Effector CD8-positive, alpha-beta T cell (primary cell): ENCODE measurements around the gene TTC28.

Experiments
- DNase-seq: peaks from one replicate; lab custom pipeline; 2025; lab: John Stamatoyannopoulos, UW

The TTC28 gene

DNA sequence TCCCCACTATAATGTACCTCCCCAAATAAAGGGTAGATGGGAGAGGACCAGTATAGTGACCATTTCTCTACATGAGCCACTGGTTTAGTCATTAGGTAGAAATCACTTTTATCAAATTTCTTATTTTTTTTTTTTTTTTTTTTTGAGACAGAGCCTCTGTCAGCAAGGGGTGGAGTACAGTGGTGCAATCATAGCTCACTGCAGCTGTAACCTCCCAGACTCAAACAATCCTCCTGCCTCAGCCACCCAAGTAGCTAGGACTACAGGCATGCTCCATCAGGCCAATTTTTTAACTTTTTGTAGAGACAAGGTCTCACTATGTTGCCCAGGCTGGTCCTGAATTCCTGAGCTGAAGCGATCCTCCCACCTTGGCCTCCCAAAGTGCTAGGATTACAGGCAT, 322.4 kb downstream of the TTC28 start:
- no peak for DNase-seq

DNA sequence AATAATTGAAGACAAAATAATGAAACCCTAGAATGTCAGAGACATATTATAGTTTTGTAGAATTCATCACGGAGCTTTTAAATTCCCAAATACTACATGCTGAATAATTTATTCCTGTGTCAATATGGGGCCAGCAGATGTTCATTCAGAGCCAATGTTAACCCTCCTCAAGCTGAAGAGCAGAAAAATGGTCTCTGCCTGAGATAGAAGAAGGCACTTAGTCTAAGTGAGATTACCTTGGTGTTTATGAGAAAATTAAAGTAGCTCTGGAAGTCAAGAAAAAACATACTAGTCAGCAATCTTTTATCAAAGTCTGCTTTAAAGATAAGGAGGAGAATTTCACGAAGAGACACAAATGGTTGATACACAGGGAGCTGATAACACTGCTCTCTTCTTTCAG, 328.2 kb downstream of the TTC28 start:
- DNase-seq = no peak

DNA sequence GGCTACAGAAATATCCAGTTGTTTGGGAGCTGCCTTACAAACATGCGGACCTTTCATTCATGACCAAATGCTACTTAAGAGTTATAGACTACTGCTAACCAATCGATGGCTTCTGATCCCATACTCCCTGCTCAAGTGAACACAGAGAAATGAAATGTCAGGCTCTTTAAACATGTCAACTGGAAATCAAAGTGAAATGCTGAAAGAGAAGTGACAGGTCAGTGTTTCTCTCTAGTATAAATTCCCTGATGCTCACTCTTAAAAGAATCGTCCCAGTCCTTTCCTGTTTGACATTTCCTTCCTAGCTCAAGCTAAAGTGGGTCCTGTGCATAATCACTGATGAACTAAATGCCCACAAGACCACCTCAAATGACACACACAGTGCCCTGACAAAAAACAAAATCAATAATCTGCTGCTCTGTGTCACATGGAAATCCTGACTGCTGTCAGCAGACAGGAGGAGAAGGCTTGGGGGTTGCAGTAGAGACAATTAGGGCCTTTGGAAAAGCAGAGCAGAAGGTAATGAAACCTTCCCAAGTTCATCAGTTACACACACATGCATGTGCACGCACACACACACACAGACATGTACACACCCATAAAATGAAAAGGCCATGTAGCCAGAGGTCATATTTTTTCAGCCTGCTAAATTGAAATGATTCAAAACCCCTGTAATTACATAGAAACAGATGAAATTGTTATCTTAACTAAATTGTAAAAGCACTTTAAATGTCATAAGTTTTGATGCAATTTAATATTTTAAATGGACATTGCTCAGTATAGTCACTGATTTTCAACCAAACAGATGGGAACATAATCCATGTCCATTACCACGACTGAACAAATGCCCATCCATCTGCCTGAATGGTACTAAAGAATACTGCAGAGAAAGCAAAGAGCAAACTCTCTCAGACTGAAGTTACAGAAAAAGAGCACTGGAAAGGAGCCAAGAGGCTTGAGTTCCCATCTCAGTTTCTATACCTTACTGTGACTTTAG, 330.7 kb downstream of the TTC28 start:
- no peak for DNase-seq

DNA sequence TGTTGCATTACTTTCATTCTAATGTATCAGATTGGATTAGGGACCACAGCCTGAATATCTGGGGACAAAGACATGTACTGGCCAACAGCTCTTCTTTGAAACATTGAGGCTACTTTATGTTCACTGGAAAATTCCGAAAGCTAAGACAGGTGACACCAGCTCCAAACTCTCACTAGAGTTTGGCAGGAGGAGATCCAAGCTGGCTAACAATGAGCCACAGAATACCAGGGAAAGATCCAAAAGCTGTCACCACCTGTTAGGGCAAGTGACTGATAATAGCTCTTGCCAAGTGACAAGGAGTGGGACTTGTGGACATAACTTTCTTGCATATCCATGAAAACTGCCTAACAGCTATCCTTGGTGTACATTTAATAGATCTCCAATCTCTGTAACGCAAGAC, 333.3 kb downstream of the TTC28 start:
- no peak for DNase-seq

DNA sequence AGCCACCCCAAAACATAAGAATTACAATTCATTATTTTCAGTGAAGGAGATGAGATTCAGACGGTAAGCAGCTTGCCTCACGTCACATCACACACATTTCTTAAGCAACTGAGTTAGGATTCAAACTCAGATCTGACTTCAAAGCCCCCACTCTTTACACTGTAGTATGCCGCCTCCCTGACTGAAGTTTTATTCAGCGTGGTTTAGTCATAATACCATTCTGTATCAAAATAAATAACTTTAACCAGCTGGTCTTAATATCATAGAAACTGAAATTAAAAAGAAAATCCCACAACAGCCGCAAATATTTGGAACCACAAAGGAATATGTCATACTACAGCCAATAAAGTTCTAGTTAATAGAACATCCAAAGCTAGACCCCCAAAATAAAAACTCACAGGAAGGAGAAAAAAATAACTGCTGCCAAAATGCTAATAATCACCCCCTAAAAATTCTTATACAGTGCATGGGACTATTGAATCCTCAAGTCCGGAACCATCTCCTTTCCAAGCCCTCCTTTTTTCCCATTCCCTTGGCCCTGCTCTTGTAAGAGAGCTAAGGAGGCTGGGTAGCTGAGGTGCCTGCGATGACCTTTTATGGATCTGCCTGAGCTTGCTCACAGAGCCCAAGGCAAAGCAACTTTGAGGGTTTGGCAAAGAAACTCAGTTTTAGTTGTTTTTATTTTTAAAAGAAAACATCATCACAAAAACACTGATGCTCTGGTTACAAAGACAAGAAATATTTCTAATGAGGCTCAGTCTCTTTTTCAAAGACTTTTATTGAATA, 334.5 kb downstream of the TTC28 start:
- DNase-seq = no peak

DNA sequence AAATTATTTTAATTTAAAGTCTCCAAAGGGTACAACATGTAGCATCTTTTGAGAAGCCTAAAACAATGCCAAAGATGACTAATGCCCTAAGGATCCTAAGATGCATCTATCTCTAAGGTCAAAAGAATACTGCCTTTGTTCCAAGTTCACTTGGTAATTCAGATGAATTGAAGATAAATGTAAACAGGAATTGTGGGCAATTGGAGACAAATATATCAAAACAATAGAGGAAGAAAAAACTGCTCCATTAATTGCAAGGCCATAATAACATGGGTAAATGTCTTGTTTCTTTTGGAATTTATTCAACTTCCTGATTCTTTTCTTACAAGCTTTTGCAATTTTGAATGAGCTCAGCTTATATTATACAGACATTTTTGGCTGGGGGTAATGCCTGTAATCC, 338.6 kb downstream of the TTC28 start:
- no peak for DNase-seq

DNA sequence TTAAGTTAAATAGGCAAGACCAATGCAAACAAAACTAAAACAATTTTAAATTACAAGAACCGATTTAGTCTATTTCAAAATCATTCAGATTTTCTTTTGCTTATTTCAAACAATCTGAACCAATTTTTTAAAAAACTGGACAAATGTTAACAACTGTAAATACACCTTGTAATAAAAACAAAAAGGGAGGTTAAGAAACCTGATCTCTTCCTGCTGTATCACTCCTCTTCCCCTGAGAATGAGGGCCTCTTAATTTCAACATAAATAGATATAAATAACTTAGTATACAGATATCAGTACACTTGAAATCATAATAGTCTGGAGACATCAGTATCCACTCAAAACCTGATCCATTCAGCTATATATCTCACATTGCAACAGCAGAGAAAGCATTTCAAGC, 346.6 kb downstream of the TTC28 start:
- no peak for DNase-seq

DNA sequence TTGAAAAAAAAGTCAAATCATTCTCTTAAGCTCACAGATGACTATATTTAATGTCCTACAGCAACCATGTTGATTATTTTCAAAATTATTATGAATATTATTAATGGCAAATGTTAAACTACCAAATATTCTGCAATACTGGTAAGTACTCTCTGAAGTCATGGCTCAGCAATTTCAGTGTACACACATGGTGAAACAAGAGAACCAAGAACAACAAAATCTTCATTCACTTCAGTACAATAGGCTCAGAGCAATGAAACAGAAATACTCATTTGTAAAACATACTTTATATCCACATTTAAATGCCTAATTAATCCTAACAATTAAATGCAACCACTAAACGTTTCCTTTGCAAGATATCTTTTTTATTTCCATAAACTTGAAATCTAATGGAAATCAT, 347.2 kb downstream of the TTC28 start:
- no peak for DNase-seq

DNA sequence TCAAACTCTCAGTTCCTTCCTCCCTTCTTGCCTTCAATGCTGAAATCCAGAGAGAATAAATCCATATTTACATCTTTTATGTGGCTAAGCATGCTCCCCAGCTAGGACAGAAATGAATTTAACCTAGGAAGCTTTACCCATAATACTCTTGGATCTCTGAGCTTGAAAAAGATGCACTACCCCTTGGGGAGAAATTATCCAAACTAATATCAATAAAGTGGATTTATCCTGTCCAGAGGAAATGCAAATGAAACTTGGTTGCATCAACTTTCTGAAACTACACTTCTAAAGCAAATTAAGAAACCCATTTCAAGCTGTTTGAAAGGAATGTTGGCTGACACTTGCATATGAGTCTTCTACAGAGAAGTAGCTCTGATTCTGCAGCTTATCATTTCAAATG, 347.9 kb downstream of the TTC28 start:
- no peak for DNase-seq

DNA sequence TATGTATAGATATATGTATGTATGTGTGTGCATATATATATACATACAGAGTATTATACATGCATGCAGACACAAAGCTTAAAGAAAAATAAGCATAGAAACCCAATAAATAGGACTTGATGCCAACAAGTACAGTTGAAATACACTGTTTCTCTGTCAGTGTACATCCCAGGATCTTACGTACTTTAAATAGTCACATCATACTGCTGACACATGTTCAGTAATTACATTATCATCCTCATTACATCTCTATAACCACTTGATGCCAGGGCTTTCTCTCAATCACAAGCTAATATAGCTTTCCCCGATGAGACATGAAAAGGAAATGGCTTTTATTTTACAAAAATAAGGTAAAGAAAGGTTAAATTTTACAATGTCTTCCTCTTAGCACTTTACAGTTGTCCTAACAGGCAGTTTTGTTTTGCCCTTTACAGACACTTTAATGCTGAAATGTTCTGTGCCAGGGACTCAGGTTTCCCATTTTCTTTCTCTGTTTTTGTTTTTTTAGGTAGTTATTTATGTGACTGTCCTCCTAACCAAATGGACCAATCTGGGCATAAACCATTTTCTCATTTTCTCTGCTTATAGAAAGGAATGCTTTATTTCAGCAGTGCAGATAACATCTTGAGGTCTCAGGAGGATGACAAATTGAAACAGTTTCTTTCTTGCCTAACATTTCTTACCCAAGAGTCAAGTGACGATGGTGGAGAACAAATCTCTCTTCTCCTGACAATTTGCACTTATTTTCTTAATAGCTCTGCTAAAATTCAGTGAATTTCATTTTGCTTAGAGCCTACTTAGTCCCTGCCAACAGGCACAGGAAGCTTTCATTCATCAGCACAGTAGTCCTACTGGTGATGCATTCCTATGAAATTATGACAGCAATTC, 350.2 kb downstream of the TTC28 start:
- DNase-seq = no peak

DNA sequence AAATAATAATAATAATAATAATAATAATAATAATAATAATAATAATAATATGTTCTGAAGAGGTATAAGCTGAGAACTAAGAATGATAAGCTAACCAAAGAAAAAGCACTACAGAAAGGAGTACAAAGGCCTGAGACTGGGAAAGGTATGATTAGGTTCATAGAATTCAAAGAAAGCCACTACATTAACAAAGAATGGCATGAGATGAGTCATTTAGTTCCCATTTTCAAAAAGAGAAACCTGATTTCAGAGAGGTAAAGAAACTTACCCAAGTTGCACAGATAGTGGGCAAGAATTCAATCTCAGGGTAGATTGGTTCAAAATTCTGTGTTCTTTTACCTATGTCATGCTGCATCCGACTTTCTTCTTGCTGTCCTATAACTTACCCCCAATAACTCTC, 350.9 kb downstream of the TTC28 start:
- DNase-seq = no peak

DNA sequence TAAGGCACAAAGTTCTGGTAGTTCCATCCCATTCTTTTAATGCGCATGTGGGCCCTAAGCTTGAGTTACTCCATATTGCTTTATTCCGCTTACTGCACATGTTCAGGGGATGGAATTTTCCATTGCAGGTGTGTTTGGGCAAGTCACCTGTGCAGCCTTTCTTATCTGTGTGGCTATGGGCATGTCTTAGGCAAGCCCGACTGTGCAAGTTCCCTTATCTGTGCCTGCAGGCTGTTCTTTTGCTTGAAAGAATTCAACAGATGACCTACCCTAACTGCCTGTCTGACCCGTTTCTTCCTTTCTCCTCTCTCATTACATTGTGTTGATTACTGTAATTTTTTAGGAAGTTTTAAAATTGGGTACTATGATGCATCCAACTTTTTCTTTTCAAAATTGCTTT, 363.6 kb downstream of the TTC28 start:
- DNase-seq = no peak

DNA sequence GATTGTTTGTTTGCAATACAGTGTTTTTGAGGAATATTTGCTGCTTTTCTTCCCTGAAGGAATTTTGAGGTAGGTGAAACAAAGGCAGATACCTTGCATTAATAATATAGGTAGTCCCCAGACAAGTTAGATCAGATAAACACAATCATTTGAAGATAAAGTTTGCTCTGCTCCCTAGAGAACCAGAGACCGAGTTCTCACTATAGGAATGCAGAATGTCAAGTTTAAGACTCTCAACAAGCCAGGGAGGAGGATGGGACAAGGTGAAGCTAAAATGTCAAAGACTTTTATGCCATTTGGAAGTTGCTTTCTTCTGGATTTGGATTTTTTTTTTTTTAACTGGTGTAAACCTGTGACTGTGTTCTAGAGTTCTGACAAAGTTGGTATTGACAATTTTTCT, 364.7 kb downstream of the TTC28 start:
- no peak for DNase-seq

DNA sequence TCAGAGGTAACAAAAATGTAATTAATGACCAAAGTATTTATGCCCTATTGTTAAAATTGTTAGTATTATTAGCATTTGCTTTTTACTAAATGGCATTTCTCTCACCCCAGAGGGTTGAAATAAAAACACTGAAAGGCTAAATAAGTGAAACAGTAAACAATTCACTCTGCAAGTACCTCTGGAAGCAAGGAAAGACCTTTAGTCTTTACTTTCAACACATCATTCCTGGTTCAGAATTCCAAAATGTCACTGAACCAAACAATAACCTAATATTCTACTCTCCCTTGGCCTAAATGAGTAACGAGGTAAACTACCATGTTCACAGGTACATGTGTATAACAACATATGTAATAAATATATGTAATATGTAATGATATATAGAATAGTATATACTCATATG, 369.3 kb downstream of the TTC28 start:
- DNase-seq = no peak

DNA sequence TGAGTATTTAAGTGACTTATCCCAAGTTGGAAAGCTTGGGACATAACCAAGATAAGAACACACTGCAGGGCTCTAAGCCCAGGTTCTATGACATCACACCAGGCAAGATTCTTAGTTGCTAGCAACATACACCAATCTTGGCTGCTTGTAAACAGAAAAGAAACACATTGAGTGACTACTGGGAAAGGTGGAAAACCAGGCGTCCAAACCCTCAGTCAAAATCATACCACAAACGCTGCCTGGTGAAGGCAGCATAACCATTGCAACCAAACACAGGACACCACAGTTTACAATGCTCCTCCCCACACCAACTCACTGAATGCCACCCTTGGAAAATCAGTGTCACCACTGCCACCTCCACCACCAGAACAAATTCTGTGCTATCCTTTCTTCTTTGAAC, 379.9 kb downstream of the TTC28 start:
- no peak for DNase-seq

DNA sequence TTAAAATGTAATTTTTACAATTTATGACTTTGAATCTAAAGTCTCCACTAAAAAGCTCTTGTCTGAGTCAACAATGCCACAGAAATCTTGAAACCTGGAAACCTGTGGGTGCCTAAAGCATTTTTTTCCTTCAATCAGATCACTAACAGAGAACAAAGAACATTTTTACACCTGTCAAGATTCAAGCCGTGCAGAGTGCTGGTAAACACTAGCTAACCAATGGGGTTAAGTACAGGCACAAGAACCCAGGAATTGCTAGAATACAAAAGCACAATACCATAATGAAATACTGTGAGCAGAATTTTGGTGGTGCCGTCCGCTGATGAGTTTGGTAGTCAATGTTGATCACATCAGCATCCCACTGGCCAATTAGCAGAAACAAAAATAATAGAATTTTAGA, 380.3 kb downstream of the TTC28 start:
- no peak for DNase-seq

DNA sequence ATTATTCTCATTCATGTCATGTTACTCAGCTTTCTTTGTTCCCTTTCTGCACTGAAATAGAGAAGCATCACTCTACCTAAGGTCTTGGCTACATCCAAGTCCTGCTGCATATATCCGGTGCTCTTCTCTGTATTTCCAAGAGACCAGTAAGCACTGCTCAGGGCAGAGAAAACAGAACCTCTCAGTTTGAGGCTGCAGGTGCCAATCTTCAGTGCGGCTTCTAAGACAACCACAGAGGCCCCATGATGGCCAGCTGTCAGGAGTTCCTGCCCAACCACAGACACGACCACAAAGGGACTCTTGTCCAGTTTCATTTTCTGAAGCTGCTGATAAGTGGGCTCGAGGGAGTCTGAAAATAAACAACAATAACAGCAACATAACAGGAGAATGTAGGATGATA, 382.1 kb downstream of the TTC28 start:
- DNase-seq = no peak

DNA sequence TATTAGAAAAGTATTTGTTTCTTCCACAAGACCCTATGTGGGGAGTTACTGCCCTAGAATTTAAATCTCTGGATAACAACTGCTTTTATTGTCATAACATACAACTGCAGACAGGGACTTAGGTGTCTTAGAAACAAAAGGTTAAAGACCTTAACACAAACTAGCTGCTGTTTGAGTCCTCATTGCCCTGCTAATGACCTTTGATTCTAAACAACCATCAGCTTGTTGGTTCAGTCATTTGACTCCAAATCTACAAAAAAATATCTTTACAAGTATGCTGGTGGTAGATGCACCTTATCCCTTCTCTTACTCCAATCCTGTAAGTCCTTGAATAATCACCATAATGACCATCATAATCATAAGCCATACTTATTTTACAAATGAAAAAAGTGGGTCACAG, 383.2 kb downstream of the TTC28 start:
- no peak for DNase-seq

DNA sequence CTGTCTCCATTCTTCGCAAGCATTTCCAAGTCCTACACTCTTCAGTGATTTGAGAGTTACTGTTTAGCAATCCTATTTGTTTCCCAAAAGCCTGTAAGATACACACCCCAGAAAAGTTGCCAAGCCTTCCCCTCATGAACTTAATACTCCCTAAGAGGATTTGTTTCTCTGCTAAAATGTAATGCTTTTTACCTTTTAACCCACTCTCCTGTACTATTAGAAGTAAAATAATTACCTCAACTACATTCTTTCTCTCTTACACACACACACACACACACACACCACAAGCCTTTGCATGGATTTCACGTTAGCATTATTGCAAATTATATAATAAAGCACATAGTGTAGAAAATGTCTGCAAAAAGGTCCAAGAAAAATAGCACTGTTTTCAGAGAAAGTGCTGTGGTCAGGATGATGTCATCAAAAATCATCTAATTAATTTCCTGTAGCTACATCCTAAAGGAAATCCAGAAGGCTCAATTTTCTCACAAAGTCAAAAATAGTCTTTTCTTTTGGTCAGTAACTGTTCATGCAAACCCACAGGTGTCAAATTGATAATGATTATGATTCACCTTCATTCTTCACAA, 396.5 kb downstream of the TTC28 start:
- DNase-seq = no peak

DNA sequence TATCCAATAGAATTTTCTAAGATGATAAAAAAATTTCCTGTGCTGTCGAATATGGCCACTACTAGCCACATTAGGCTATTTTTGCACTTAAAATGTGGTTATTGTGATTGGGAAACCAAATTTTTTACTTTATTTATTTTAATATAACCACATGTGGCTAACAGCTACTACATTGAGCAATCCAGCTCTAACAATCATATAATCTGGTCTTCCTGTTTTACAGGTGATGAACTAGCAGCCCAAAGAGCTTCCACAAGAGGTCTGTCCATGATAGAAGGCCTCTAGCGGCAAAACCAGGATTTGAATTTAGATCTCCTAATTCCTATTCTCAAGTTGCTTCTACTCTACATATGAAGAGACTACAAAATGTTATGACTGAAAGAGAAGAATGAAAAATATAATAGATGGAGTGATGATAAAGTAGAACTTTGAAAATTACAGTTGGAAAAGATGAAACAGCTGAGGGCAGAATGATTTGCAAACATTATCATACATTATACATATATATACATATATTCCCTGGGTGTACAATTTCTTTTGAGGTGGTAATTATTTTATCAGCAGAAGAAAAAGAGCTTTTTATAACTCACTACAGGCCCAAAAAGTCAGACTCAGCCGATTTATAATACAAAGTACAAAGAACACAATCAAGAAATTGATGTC, 397.1 kb downstream of the TTC28 start:
- DNase-seq = no peak

DNA sequence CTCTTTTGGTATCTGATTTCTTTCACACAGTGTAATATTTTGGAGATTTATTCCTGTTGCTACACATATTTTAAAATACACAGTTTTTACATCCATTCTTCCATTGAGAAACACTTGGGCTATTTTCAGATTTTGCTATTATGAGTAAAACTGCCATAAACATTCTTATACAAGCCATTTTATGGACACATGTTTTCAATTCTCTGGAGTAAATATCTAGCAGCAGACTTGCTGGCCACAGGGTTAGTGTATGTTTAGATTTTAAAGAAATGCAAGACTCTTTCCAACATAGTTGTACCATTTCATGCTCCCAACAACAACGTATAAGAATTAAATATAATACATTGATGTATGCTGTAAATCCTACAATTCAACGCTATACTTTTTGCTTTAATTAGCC, 399.8 kb downstream of the TTC28 start:
- no peak for DNase-seq
